Nucleus accumbens (tissue), 56 donors: Measurements from ENCODE around the gene MXRA8.

Experiments
- DNase-seq, 56 donors: peaks; one replicate each; lab custom pipeline; 2025; lab: John Stamatoyannopoulos, UW

Gene MXRA8

GRCh38 chr1:1310476-1311053, 47.8 kb downstream of the MXRA8 start:
- no peak for DNase-seq

GRCh38 chr1:1310109-1310385, 48.3 kb downstream of the MXRA8 start:
- no peak for DNase-seq

GRCh38 chr1:1309251-1310108, 48.9 kb downstream of the MXRA8 start:
- peak in 1 of 56 donors; percentile 11 for DNase-seq

- peak in 1 of 56 donors; percentile 54 for DNase-seq
Measured at GRCh38 chr1:1308756-1309250, 49.6 kb downstream of the MXRA8 start.

GRCh38 chr1:1307923-1308755, 50.2 kb downstream of the MXRA8 start, which contains the start of the genes ACAP3 and PUSL1:
TSS of gene ACAP3 (minus strand) at chr1:1307930. CDS start at chr1:1307815, 115 bp downstream.
TSS of gene PUSL1 (plus strand) at chr1:1308597. CDS start at chr1:1308644, 47 bp downstream.
- peak; percentile 30 to 97 (median 91) for DNase-seq

GRCh38 chr1:1307261-1307922, 51.0 kb downstream of the MXRA8 start:
- DNase-seq, result peak in 12 of 56 donors; percentile 33 to 70 (median 54)

GRCh38 chr1:1306661-1307260, 51.6 kb downstream of the MXRA8 start:
- DNase-seq, result peak in 16 of 56 donors; percentile 13 to 63 (median 40)

GRCh38 chr1:1306070-1306660, 52.2 kb downstream of the MXRA8 start:
- no peak for DNase-seq

- peak in 35 of 56 donors; percentile 5 to 69 (median 42) for DNase-seq
Measured at GRCh38 chr1:1305300-1306069, 52.9 kb downstream of the MXRA8 start.

- peak in 55 of 56 donors; percentile 38 to 96 (median 90) for DNase-seq
Measured at GRCh38 chr1:1304331-1305299, 53.7 kb downstream of the MXRA8 start.

- peak in 3 of 56 donors; percentile 41 to 49 (median 47) for DNase-seq
Measured at GRCh38 chr1:1303736-1304135, 54.6 kb downstream of the MXRA8 start.

- peak in 3 of 56 donors; percentile 11 to 30 (median 26) for DNase-seq
Measured at GRCh38 chr1:1302951-1303509, 55.3 kb downstream of the MXRA8 start.
